OCI-M2 (cell line): ENCODE measurements around the gene ANG.
"Not testable (repeated sequence)": the region's sequence is repeated elsewhere in the genome, so short reads cannot be mapped to it uniquely, and the experiment has no call there.

Experiments used
- DNase-seq: peaks from one replicate; lab custom pipeline; 2025; ENCODE audit not compliant: unreplicated experiment; lab: John Stamatoyannopoulos, UW

ANG gene

DNA sequence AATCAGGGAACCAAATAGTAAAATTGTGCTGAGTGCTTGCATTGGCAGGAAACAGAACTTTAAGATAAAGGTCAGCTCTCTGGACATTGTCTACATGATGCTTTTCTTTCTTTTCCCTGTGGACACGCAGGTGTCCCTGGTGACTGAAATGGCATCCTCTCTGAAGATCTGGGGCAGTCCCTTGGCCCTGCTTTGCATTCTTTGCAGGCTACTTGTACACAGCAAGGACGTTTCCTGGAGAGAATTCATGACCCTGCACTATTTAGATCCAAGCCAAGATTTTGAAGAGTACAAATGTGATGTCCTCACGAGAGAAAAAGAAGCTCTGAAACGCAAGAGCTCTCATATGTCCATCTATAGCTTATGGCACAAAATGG lies 45.9 kb downstream of the ANG start:
- DNase-seq: no peak

DNA sequence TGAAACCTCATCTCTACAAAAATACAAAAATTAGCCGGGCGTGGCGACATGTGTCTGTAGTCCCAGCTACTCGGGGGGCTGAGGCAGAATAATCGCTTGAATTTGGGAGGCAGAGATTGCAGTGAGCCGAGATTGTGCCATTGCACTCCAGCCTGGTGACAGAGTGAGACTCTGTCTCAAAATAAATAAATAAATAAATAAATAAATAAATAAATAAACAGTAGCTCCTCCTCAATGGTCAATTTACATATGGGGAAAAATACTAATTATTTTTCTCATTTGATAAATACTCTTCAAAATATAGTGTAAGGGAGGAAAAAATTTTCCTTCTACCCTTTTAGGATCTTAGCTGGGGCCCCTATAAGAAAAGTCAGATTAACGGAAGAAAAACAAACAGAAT lies 49.7 kb downstream of the ANG start:
- DNase-seq: not testable (repeated sequence)

DNA sequence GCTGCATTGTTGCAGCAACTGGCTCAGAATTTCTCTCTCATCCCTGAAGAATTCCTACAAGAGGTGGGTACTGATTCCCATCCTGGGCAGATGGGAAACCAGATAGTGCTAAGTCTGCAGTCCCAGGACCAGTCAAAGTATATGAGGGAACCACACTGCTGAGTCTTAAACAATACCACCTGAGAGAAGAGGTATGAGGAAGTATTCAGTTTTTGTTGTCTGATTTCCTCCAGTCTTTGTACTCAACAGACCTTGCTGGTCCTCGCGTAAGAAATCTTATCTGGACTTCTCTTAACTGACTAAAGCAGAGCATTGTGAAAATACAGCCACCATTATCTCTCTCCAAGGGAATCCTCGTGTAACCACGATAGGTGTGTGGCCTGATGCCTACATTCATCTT lies 53.6 kb downstream of the ANG start:
- DNase-seq: no peak

DNA sequence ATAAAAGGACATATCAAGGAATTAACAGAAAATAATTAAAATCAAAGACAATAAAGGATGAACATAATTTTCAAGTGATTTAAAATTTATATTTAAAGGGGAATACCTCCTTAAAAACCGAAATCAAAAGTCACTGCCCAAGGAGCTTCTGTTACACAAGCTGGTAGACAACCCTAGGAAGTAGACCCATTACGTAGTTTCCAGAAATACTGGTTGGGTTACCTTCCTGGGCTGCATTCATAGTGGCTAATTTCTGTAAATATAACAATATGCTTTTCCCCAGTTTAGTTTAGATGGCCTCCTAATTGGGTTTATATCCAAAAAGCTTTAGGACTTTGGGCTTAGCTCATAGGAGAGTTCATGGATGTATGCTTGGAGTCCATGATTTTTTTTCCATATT lies 55.0 kb downstream of the ANG start:
- DNase-seq: no peak
